ENCODE data around the gene STX18.
"Not testable (repeated sequence)": the region's sequence is repeated elsewhere in the genome, so short reads cannot be mapped to it uniquely, and the experiment has no call there.

DNA sequence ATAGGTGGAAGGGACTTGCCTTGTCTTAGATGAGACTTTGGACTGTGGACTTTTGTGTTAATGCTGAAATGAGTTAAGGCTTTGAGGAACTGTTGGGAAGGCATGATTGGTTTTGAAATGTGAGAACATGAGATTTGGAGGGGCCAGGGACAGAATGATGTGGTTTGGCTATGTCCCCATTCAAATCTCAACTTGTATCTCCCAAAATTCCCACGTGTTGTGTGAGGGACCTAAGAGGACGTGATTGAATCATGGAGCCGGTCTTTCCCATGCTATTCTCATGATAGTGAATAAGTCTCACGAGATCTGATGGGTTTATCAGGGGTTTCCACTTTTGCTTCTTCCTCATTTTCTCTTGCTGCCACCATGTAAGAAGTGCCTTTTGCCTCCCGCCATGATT, 10.2 kb upstream of the STX18 start:
- not testable (repeated sequence) for TF ChIP-seq POLR2AphosphoS5, CTCF (IDR thresholded peaks at IDR 0.05)

Data from prostate gland (tissue), 2 donors.